Measurements from ENCODE around the gene VAMP2.

DNA sequence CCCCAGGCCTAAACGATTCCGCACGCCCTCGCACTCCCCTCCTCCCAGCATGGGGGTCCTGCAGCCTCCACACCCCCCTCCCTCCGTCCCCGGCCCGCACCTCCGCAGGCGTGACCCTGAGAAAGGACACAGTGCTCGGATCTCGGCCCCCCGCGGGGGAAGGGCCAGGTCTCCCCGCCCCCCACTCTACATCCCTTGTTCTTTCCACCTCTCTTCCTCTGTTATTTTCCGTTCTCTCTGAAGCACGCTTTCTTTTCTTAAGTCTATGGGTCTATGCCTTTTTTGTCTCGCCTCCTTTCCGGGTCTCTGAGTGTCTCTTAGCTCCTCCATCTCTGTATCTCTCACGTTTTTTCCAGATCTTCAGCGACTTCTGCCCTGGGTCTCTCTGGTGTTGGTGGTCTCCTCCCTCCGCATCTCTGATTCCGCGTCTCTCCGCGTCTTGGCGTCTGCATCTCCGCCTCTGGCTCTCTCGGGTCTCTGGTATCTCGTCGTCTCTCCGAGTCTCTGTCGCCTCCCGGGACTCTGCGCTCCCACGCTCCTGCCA lies 36.7 kb downstream of the VAMP2 start:
- TF ChIP-seq, protein P1, sequence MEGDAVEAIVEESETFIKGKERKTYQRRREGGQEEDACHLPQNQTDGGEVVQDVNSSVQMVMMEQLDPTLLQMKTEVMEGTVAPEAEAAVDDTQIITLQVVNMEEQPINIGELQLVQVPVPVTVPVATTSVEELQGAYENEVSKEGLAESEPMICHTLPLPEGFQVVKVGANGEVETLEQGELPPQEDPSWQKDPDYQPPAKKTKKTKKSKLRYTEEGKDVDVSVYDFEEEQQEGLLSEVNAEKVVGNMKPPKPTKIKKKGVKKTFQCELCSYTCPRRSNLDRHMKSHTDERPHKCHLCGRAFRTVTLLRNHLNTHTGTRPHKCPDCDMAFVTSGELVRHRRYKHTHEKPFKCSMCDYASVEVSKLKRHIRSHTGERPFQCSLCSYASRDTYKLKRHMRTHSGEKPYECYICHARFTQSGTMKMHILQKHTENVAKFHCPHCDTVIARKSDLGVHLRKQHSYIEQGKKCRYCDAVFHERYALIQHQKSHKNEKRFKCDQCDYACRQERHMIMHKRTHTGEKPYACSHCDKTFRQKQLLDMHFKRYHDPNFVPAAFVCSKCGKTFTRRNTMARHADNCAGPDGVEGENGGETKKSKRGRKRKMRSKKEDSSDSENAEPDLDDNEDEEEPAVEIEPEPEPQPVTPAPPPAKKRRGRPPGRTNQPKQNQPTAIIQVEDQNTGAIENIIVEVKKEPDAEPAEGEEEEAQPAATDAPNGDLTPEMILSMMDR (conservative IDR thresholded peaks at IDR 0.05; ENCODE audit: low read depth, low read length): no peak
- TF ChIP-seq, protein P2, sequence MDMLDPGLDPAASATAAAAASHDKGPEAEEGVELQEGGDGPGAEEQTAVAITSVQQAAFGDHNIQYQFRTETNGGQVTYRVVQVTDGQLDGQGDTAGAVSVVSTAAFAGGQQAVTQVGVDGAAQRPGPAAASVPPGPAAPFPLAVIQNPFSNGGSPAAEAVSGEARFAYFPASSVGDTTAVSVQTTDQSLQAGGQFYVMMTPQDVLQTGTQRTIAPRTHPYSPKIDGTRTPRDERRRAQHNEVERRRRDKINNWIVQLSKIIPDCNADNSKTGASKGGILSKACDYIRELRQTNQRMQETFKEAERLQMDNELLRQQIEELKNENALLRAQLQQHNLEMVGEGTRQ (IDR thresholded peaks at IDR 0.05; ENCODE audit: low read depth, low read length): no peak
- TF ChIP-seq POLR2A (IDR thresholded peaks at IDR 0.05; ENCODE audit: low read depth, low read length): no peak
- TF ChIP-seq CHD1 (IDR thresholded peaks at IDR 0.05; ENCODE audit: low read depth, low read length): no peak
- no peak for TF ChIP-seq MAZ (IDR thresholded peaks at IDR 0.05; ENCODE audit: borderline replicate concordance, low read depth, low read length)
- no peak for TF ChIP-seq MXI1 (IDR thresholded peaks at IDR 0.05; ENCODE audit: borderline replicate concordance, low read depth, low read length)
- TF ChIP-seq, protein P3, sequence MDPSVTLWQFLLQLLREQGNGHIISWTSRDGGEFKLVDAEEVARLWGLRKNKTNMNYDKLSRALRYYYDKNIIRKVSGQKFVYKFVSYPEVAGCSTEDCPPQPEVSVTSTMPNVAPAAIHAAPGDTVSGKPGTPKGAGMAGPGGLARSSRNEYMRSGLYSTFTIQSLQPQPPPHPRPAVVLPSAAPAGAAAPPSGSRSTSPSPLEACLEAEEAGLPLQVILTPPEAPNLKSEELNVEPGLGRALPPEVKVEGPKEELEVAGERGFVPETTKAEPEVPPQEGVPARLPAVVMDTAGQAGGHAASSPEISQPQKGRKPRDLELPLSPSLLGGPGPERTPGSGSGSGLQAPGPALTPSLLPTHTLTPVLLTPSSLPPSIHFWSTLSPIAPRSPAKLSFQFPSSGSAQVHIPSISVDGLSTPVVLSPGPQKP (IDR thresholded peaks at IDR 0.05; ENCODE audit: borderline replicate concordance, low read depth, low read length): no peak
- no peak for TF ChIP-seq BHLHE40 (IDR thresholded peaks at IDR 0.05; ENCODE audit: low read depth, low read length)
- TF ChIP-seq RAD21 (IDR thresholded peaks at IDR 0.05; ENCODE audit: low read length): no peak
- TF ChIP-seq CEBPB (IDR thresholded peaks at IDR 0.05; ENCODE audit: low read depth, low read length): no peak
- no peak for TF ChIP-seq SMC3 (IDR thresholded peaks at IDR 0.05; ENCODE audit: low read depth, low read length)
- no peak for TF ChIP-seq RCOR1 (IDR thresholded peaks at IDR 0.05; ENCODE audit: insufficient replicate concordance, low read length)
- TF ChIP-seq RFX5 (IDR thresholded peaks at IDR 0.05; ENCODE audit: low read depth, low read length): no peak
